ENCODE data around the gene CALML6.

The CALML6 gene

GRCh38 chr1:1911350-1912041, 3.6 kb upstream of the CALML6 start:
- no peak for DNase-seq (ENCODE audit: low read depth)

GRCh38 chr1:1914101-1914970, 724 bp upstream of the CALML6 start:
- DNase-seq (ENCODE audit: low read depth), result no peak

GRCh38 chr1:1915911-1916840, 1.1 kb downstream of the CALML6 start:
- no peak for DNase-seq (ENCODE audit: low read depth)

- no peak for DNase-seq (ENCODE audit: low read depth)
Measured at GRCh38 chr1:1916851-1917251, 1.8 kb downstream of the CALML6 start.

GRCh38 chr1:1917304-1917976, 2.4 kb downstream of the CALML6 start:
- no peak for DNase-seq (ENCODE audit: low read depth)

- no peak for DNase-seq (ENCODE audit: low read depth)
Measured at GRCh38 chr1:1917995-1918900, 3.2 kb downstream of the CALML6 start.

- DNase-seq (ENCODE audit: low read depth), result no peak
Measured at GRCh38 chr1:1918901-1919303, 3.8 kb downstream of the CALML6 start, which contains the start of gene TMEM52. Gene TMEM52, minus strand, starts transcription at chr1:1919279. Its CDS starts 14 bp downstream, at chr1:1919265.

- DNase-seq (ENCODE audit: low read depth), result peak; percentile 100
Measured at GRCh38 chr1:1919304-1920056, 4.4 kb downstream of the CALML6 start.

- DNase-seq (ENCODE audit: low read depth), result no peak
Measured at GRCh38 chr1:1920057-1920607, 5.1 kb downstream of the CALML6 start.

- no peak for DNase-seq (ENCODE audit: low read depth)
Measured at GRCh38 chr1:1920608-1921458, 5.8 kb downstream of the CALML6 start.

- no peak for DNase-seq (ENCODE audit: low read depth)
Measured at GRCh38 chr1:1921459-1921862, 6.4 kb downstream of the CALML6 start.

GRCh38 chr1:1921901-1922701, 7.0 kb downstream of the CALML6 start:
- DNase-seq (ENCODE audit: low read depth), result no peak

- DNase-seq (ENCODE audit: low read depth), result no peak
Measured at GRCh38 chr1:1922702-1922955, 7.6 kb downstream of the CALML6 start.

GRCh38 chr1:1922956-1923833, 8.1 kb downstream of the CALML6 start:
- DNase-seq (ENCODE audit: low read depth), result no peak

- no peak for DNase-seq (ENCODE audit: low read depth)
Measured at GRCh38 chr1:1924386-1924785, 9.3 kb downstream of the CALML6 start.

- DNase-seq (ENCODE audit: low read depth), result no peak
Measured at GRCh38 chr1:1924849-1925248, 9.8 kb downstream of the CALML6 start.

Data from activated T-cell treated with anti-CD3 and anti-CD28 coated beads for 1 hour (primary cell).